DOHH2 (cell line): ENCODE results near the gene CDK13.

Experiments
- H3F3A ChIP-seq: fragments of 200-600 bp; sonication (generic), shearing (Covaris generic); 2 replicates; pipeline ENCODE4 v1.6.0; 2016; ENCODE audit warnings: antibody characterized with exemption, mild to moderate bottlenecking; ENCODE audit not compliant: control insufficient read depth, insufficient read depth
- H3K27ac ChIP-seq: fragments of 200-600 bp; sonication (generic); 2 replicates; pipeline ENCODE4 v1.5.1; 2014; ENCODE audit warnings: low read depth, mild to moderate bottlenecking, low read length, moderate library complexity
- H3K27me3 ChIP-seq: fragments of 200-600 bp; sonication (generic); 2 replicates; pipeline ENCODE4 v1.6.1; 2014; ENCODE audit warnings: mild to moderate bottlenecking, low read length, mixed read lengths; ENCODE audit not compliant: control insufficient read depth
- H3K36me3 ChIP-seq: fragments of 200-600 bp; sonication (generic); 2 replicates; pipeline ENCODE4 v1.6.1; 2014; ENCODE audit warnings: mild to moderate bottlenecking, low read length, moderate library complexity, mixed read lengths; ENCODE audit not compliant: control insufficient read depth
- H3K4me1 ChIP-seq: fragments of 200-600 bp; sonication (generic); 2 replicates; pipeline ENCODE4 v1.6.1; 2014; ENCODE audit warnings: mild to moderate bottlenecking, low read length, mixed read lengths; ENCODE audit not compliant: control insufficient read depth
- H3K4me2 ChIP-seq: fragments of 200-600 bp; sonication (generic); 2 replicates; pipeline ENCODE4 v1.6.0; 2014; ENCODE audit warnings: mild to moderate bottlenecking, low read length, moderate library complexity
- H3K4me3 ChIP-seq: fragments of 200-600 bp; sonication (generic); 2 replicates; pipeline ENCODE4 v1.5.1; 2014; ENCODE audit warnings: mild to moderate bottlenecking, low read length, mixed read lengths
- H3K79me2 ChIP-seq: fragments of 200-600 bp; sonication (generic); 2 replicates; pipeline ENCODE4 v1.6.1; 2014; ENCODE audit warnings: mild to moderate bottlenecking, low read length, mixed read lengths; ENCODE audit not compliant: control insufficient read depth
- H3K9me2 ChIP-seq: fragments of 200-600 bp; sonication (generic); replicated peaks from 2 replicates; pipeline ENCODE4 v1.6.1; 2014; ENCODE audit warnings: mild to moderate bottlenecking, low read length, mixed read lengths; ENCODE audit not compliant: control insufficient read depth
- H3K9me3 ChIP-seq: fragments of 200-600 bp; sonication (generic); 2 replicates; pipeline ENCODE4 v1.6.1; 2014; ENCODE audit warnings: antibody characterized with exemption, low read length, mixed read lengths; ENCODE audit not compliant: control insufficient read depth, insufficient read depth
- H4K20me1 ChIP-seq: fragments of 200-600 bp; sonication (generic); 2 replicates; pipeline ENCODE4 v1.6.0; 2014; ENCODE audit warnings: low read depth, mild to moderate bottlenecking, antibody characterized with exemption, low read length, moderate library complexity; ENCODE audit not compliant: control insufficient read depth, insufficient read depth
- EZH2phosphoT487 ChIP-seq: fragments of 200-600 bp; sonication (generic); IDR thresholded peaks from 2 replicates; pipeline ENCODE4 v1.6.1; 2017; ENCODE audit warnings: borderline replicate concordance, mild to moderate bottlenecking, antibody characterized with exemption, low read length, moderate library complexity, mixed read lengths
- TF ChIP-seq, protein P1 (sequence below): fragments of 200-600 bp; sonication (generic); IDR thresholded peaks from one replicate; pipeline ENCODE4 v1.5.1; 2014; ENCODE audit warnings: antibody characterized with exemption, mild to moderate bottlenecking, low read depth, low read length; ENCODE audit not compliant: poor library complexity, severe bottlenecking

Gene CDK13

DNA sequence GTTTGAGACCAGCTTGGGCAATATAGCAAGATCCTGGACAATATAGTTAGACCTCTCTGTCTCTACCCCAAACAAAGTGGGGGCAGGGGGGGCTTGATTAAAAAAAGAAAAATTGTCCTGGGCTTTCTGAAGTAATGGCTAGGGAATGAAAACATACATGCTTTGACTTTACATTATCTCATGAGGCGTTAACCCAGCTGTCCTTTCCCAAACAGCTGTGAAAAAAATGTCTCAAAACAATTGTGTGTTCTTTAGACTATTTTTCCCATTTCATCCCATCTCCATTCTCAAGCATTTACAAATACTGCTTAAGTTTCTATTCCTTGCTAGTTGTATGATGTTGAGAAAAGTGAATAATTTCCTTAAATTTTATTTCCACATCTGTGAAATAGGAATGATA is 27.0 kb upstream of the CDK13 start:
- Histone ChIP-seq H4K20me1 (no peaks in the 10 kb centered on the region), H3K27me3 (peaks cover 11% of the 10 kb centered on the region), H3K9me2 (no peaks in the 10 kb centered on the region), H3F3A (no peaks in the 10 kb centered on the region), H3K4me2 (no peak overlapping the region), H3K4me3 (no peak overlapping the region), H3K9me3 (no peaks in the 10 kb centered on the region), H3K36me3 (no peaks in the 10 kb centered on the region), H3K27ac (no peak overlapping the region), H3K79me2 (no peaks in the 10 kb centered on the region), H3K4me1 (no peaks in the 10 kb centered on the region)
- TF ChIP-seq, protein P1, sequence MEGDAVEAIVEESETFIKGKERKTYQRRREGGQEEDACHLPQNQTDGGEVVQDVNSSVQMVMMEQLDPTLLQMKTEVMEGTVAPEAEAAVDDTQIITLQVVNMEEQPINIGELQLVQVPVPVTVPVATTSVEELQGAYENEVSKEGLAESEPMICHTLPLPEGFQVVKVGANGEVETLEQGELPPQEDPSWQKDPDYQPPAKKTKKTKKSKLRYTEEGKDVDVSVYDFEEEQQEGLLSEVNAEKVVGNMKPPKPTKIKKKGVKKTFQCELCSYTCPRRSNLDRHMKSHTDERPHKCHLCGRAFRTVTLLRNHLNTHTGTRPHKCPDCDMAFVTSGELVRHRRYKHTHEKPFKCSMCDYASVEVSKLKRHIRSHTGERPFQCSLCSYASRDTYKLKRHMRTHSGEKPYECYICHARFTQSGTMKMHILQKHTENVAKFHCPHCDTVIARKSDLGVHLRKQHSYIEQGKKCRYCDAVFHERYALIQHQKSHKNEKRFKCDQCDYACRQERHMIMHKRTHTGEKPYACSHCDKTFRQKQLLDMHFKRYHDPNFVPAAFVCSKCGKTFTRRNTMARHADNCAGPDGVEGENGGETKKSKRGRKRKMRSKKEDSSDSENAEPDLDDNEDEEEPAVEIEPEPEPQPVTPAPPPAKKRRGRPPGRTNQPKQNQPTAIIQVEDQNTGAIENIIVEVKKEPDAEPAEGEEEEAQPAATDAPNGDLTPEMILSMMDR, result no peak
- no peak for TF ChIP-seq EZH2phosphoT487

- Histone ChIP-seq H3K79me2 (no peaks in the 10 kb centered on the region), H3K27ac (no peak overlapping the region), H4K20me1 (no peaks in the 10 kb centered on the region), H3K27me3 (peaks cover 5% of the 10 kb centered on the region), H3K36me3 (no peaks in the 10 kb centered on the region), H3K4me3 (no peak overlapping the region), H3F3A (no peaks in the 10 kb centered on the region), H3K4me1 (no peaks in the 10 kb centered on the region), H3K4me2 (no peak overlapping the region), H3K9me3 (no peaks in the 10 kb centered on the region), H3K9me2 (no peaks in the 10 kb centered on the region)
- TF ChIP-seq, protein P1, result no peak
- TF ChIP-seq EZH2phosphoT487, result no peak
These were observed 25.9 kb upstream of the CDK13 start for GRCh38 chr7:39924122-39924521.

GRCh38 chr7:39926111-39926510 is 23.9 kb upstream of the CDK13 start:
- Histone ChIP-seq H3K4me2 (no peak overlapping the region), H3K9me3 (no peaks in the 10 kb centered on the region), H4K20me1 (no peaks in the 10 kb centered on the region), H3K4me3 (no peak overlapping the region), H3K36me3 (no peaks in the 10 kb centered on the region), H3K79me2 (no peaks in the 10 kb centered on the region), H3F3A (no peaks in the 10 kb centered on the region), H3K9me2 (no peaks in the 10 kb centered on the region), H3K27ac (no peak overlapping the region), H3K4me1 (no peaks in the 10 kb centered on the region), H3K27me3 (peaks cover 5% of the 10 kb centered on the region)
- TF ChIP-seq EZH2phosphoT487, result no peak
- TF ChIP-seq, protein P1, result no peak

DNA sequence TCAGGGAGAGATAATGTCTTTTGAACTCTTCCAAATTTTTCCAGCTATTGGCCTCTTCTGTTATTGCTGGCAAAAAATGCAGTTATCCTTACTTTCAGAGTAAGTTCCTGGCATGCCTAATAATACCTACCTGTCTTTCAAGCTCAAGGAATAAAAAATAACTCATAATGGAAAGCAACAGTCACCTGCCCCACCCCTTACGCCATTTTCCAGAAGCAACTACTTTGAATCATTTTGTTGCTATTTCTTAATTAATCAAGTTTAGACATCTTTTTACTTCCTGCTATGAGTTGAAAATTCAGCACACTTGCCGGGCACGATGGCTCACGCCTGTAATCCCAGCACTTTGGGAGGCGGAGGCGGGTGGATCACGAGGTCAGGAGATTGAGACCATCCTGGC is 23.0 kb upstream of the CDK13 start:
- no peaks in the 10 kb centered on the region for H3K9me3 ChIP-seq
- H3K9me2 ChIP-seq, result no peaks in the 10 kb centered on the region
- H3K4me3 ChIP-seq, result no peak overlapping the region
- no peaks in the 10 kb centered on the region for H4K20me1 ChIP-seq
- no peaks in the 10 kb centered on the region for H3K4me1 ChIP-seq
- no peak overlapping the region for H3K27ac ChIP-seq
- TF ChIP-seq EZH2phosphoT487, result no peak
- TF ChIP-seq, protein P1, result no peak
- H3F3A ChIP-seq, result no peaks in the 10 kb centered on the region
- H3K4me2 ChIP-seq, result no peak overlapping the region
- peaks cover 3% of the 10 kb centered on the region for H3K27me3 ChIP-seq
- H3K79me2 ChIP-seq, result no peaks in the 10 kb centered on the region
- no peaks in the 10 kb centered on the region for H3K36me3 ChIP-seq
